Body of pancreas (tissue), 4 donors: ENCODE data around the gene MACF1. TPM values are rescaled to one million over a fixed set of nuclear protein-coding genes. Genes with fewer than 3 reads are reported as not detected.

Experiments used
- ATAC-seq: fragments of 150-250 bp; one replicate; pipeline ENCODE4 v1.9.1; 2016
- DNase-seq, 4 donors: peaks; one replicate each; pipeline ENCODE4 v3.0.0-alpha.2; 2019
- H3K27ac ChIP-seq, 4 donors: fragments of 200-600 bp; sonication (generic); 1 replicate in 3 of 4; 2 replicates in 1 of 4; pipeline versions ENCODE4 v1.5.1 to v1.6.1; 2016 to 2019; ENCODE audit warnings: mild to moderate bottlenecking in 1 of 4, mixed read lengths in 1 of 4, moderate library complexity in 1 of 4
- H3K27me3 ChIP-seq, 2 donors: fragments of 200-600 bp; sonication (generic); one replicate each; pipeline ENCODE4 v1.6.0; 2016; ENCODE audit warnings: mild to moderate bottlenecking in 1 of 2
- H3K36me3 ChIP-seq, 2 donors: fragments of 200-600 bp; sonication (generic); replicated peaks in 1 of 2; 2 replicates each; pipeline ENCODE4 v1.5.1; 2016; ENCODE audit warnings: low read depth in 2 of 2; ENCODE audit not compliant: insufficient read depth in 1 of 2
- H3K4me1 ChIP-seq: fragments of 200-600 bp; sonication (generic); one replicate; pipeline ENCODE4 v1.6.0; 2016
- H3K4me3 ChIP-seq, 2 donors: fragments of 200-600 bp; sonication (generic); 1 replicate in 1 of 2; 2 replicates in 1 of 2; pipeline ENCODE4 v1.5.1; 2016 to 2019
- H3K9me3 ChIP-seq, 3 donors: fragments of 200-600 bp; sonication (generic); 1 replicate in 2 of 3; 2 replicates in 1 of 3; pipeline ENCODE4 v1.5.1; 2016
- POLR2A ChIP-seq, 3 donors: fragments of 450-650 bp; IDR thresholded peaks; one replicate each; pipeline ENCODE4 v1.6.1; 2016; ENCODE audit warnings: antibody characterized with exemption in 3 of 3, mild to moderate bottlenecking in 2 of 3
- WGBS, 2 donors: methylation state at CpG; one replicate each; pipeline ENCODE4 v1.1.5; 2017; 5-methylcytosine and 5-hydroxymethylcytosine counted together
- intact Hi-C: fragments of 100-400 bp; cut with DNase I; formaldehyde crosslinking; loops from one replicate; pipeline ENCODE4 v1.15.1; 2023
- total RNA-seq, 2 donors: library from RNA; depleted of rRNA; stranded (reverse); fragments of >200 nt; gene quantifications; one replicate each; pipeline ENCODE4 v1.1.0, GENCODE V29; 2016
- TF ChIP-seq, protein P1 (sequence below), 7 experiments: fragments of 450-650 bp in 4 of 7; fragments of 200-600 bp in 3 of 7; sonication (generic) in 3 of 7; IDR thresholded peaks; one replicate each; pipeline ENCODE4 v1.5.1; 2016 to 2019; ENCODE audit warnings: antibody characterized with exemption in 7 of 7

MACF1 gene
- total RNA-seq, 2 donors from 2014 or later, result 144 to 190 TPM

DNA sequence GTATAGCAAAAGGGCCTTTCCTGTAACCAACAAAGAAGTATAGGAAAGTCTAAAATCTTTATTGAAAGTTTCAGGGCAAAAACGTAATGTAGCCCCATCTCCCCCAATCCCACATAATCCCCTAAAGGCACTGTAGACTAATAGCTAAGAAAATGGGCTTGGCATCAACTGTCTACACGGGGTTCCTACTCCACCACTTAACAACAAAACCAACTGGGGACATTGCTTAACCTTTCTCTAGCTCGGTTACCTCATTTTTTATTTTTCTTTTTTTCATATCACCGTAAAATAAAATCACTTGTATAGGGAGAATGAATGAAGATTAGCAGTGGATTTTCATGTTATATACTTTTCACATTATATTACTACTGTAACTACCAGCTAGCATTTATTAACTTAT is 12.3 kb downstream of the MACF1 start:
- 72 to 80% methylated on average over 4 of the region's 4 CpGs for WGBS, 2 donors
- H3K4me1 ChIP-seq, result peaks cover 35% of the 10 kb centered on the region
- no peaks in the 10 kb centered on the region for H3K9me3 ChIP-seq
- no peak for TF ChIP-seq POLR2A (IDR thresholded peaks at IDR 0.05)
- TF ChIP-seq, protein P1, sequence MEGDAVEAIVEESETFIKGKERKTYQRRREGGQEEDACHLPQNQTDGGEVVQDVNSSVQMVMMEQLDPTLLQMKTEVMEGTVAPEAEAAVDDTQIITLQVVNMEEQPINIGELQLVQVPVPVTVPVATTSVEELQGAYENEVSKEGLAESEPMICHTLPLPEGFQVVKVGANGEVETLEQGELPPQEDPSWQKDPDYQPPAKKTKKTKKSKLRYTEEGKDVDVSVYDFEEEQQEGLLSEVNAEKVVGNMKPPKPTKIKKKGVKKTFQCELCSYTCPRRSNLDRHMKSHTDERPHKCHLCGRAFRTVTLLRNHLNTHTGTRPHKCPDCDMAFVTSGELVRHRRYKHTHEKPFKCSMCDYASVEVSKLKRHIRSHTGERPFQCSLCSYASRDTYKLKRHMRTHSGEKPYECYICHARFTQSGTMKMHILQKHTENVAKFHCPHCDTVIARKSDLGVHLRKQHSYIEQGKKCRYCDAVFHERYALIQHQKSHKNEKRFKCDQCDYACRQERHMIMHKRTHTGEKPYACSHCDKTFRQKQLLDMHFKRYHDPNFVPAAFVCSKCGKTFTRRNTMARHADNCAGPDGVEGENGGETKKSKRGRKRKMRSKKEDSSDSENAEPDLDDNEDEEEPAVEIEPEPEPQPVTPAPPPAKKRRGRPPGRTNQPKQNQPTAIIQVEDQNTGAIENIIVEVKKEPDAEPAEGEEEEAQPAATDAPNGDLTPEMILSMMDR (IDR thresholded peaks at IDR 0.05), result no peak
- DNase-seq, result no peak
- H3K27me3 ChIP-seq, result no peaks in the 10 kb centered on the region
- no peak overlapping the region for H3K4me3 ChIP-seq
- no peak overlapping the region for H3K27ac ChIP-seq
- no peaks in the 10 kb centered on the region for H3K36me3 ChIP-seq
- no peak for ATAC-seq
- intact Hi-C loops, result no loop called here

DNA sequence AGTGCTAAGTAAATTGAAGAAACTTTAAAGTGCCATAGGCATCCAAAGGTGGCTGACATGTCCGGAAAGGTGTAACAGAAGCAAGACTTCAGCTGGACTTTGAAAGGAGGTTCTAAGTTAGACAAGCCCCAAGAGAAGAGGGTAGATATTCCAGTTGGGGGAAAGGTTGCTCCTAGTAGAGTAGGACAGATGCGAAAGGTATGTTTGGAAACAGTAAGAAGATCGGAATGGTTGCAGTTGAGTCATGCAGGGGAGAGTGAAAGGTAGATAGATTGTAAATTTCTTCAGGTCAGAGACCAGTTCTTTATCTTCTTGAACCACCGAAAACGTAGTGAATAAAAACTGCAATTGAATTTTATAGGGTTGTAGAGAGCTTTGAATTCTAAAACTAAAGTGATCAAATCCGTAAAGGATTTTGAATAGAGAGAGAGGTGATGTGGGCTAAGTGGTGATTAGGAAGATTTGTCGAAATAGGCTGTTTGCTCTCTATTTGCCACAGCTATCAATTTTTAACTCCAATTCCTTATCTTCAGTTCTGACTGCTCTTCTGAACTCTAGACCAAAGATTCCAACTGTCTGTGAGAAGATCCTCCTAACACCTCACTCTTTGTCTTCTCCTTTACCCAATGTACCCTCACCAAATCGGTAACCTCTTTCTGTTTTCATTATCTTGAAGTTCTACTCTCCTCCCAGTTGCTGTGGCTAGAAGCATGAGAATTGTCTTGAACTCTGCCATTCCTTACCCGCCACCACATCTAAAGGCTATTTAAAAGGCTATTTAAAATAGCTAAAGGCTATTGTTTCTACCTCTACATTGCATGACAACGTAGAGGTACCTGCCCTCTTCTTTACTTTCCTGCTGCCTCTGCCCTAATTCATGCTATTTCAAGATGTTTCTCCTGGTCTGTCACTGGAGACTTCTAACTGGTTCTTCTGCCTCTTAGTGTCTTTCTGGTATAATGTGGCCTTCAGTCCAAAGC is 16.7 kb downstream of the MACF1 start:
- no peaks in the 10 kb centered on the region for H3K36me3 ChIP-seq
- no peak overlapping the region for H3K4me3 ChIP-seq
- H3K27ac ChIP-seq, result no peak overlapping the region
- no peaks in the 10 kb centered on the region for H3K27me3 ChIP-seq
- no peak for ATAC-seq
- peaks cover 6% of the 10 kb centered on the region for H3K4me1 ChIP-seq
- 86 to 88% methylated on average over 10 of the region's 10 CpGs for WGBS, 2 donors
- intact Hi-C loops, result no loop called here
- no peak for DNase-seq
- TF ChIP-seq, protein P1 (IDR thresholded peaks at IDR 0.05), result no peak
- no peak for TF ChIP-seq POLR2A (IDR thresholded peaks at IDR 0.05)
- no peaks in the 10 kb centered on the region for H3K9me3 ChIP-seq

DNA sequence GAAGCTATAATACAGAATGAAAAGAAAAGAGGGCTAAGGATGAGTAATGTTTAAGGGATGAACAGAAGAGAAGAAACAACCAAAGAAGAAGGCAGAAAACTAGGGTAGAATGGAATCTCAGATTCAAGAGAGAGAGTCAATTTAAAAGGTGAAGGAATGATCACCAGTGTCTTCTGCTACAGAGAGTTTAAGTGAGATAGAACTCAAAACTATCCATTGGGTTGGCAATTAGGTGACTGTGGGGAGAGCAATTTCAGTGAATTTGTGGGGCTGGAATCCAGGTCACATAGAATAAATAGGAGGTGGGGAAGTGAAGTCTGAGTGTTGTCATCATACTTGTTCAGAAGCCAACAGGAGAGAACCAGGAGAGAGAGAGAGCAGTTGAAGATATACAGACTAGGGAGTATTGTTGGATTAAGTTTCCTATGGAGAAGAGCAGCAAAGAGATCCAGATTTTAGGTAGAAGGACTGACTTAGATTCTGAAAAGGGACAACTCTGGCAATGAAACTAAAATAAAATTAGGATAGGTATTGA is 19.9 kb downstream of the MACF1 start:
- H3K27me3 ChIP-seq, result no peaks in the 10 kb centered on the region
- H3K27ac ChIP-seq, result no peak overlapping the region
- H3K4me3 ChIP-seq, result no peak overlapping the region
- no peak for ATAC-seq
- no peaks in the 10 kb centered on the region for H3K4me1 ChIP-seq
- no peaks in the 10 kb centered on the region for H3K36me3 ChIP-seq
- H3K9me3 ChIP-seq, result no peaks in the 10 kb centered on the region
- TF ChIP-seq, protein P1 (IDR thresholded peaks at IDR 0.05), result no peak
- no peak for TF ChIP-seq POLR2A (IDR thresholded peaks at IDR 0.05)
- intact Hi-C loops, result no loop called here
- DNase-seq, result no peak

DNA sequence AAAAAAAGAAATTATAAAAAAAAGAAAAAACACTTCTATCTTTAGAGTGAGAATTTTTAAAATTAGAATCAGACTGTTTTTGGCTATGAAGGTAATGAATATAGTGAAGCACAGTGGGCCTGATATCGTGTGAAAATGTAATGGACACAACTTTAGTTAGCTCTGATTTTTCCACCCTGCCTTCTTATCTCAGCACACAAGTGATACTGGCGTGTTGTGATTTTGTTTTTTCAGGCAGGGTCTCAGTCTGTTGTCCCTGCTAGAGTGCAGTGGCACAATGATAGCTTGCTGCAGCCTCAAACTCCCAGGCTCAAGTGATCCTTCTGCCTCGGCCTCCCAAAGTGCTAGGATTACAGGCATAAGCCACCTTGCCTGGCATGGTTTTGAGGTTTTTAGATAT is 22.3 kb downstream of the MACF1 start:
- intact Hi-C loops, result no loop called here
- peaks cover 16% of the 10 kb centered on the region for H3K4me1 ChIP-seq
- TF ChIP-seq, protein P1 (IDR thresholded peaks at IDR 0.05), result no peak
- no peak for TF ChIP-seq POLR2A (IDR thresholded peaks at IDR 0.05)
- H3K9me3 ChIP-seq, result no peaks in the 10 kb centered on the region
- H3K27me3 ChIP-seq, result no peaks in the 10 kb centered on the region
- no peak overlapping the region for H3K27ac ChIP-seq
- no peaks in the 10 kb centered on the region for H3K36me3 ChIP-seq
- H3K4me3 ChIP-seq, result no peak overlapping the region
- DNase-seq (no peak), ATAC-seq (no peak)
- WGBS, 2 donors, result 81 to 85% methylated on average over 3 of the region's 3 CpGs
